Medulla oblongata (tissue), 1 donor: ENCODE measurements around the gene ZNF436.
"Not testable (repeated sequence)": the region's sequence is repeated elsewhere in the genome, so short reads cannot be mapped to it uniquely, and the experiment has no call there.

Experiments
- DNase-seq: peaks from one replicate; pipeline ENCODE4 v3.0.0-alpha.2; 2015; ENCODE audit errors: extremely low spot score

The ZNF436 gene

GRCh38 chr1:23392125-23392855 is 22.7 kb upstream of the ZNF436 start:
- DNase-seq = no peak

- DNase-seq = no peak
Observed at GRCh38 chr1:23389837-23390321, 20.2 kb upstream of the ZNF436 start.

- DNase-seq = no peak
Observed at GRCh38 chr1:23387494-23387893, 17.9 kb upstream of the ZNF436 start.

GRCh38 chr1:23385119-23385621 is 15.5 kb upstream of the ZNF436 start:
- DNase-seq = no peak

- no peak for DNase-seq
Observed at GRCh38 chr1:23384312-23385058, 14.8 kb upstream of the ZNF436 start.

GRCh38 chr1:23383577-23384311 is 14.1 kb upstream of the ZNF436 start:
- DNase-seq = no peak

GRCh38 chr1:23381233-23381885 is 11.7 kb upstream of the ZNF436 start:
- DNase-seq = no peak

GRCh38 chr1:23380719-23381118 is 11.1 kb upstream of the ZNF436 start:
- no peak for DNase-seq

- DNase-seq = not testable (repeated sequence)
Observed at GRCh38 chr1:23380236-23380635, 10.6 kb upstream of the ZNF436 start.

GRCh38 chr1:23376890-23377811 is 7.5 kb upstream of the ZNF436 start:
- no peak for DNase-seq

- DNase-seq = not testable (repeated sequence)
Observed at GRCh38 chr1:23374079-23374735, 4.6 kb upstream of the ZNF436 start.

GRCh38 chr1:23371987-23372880 is 2.6 kb upstream of the ZNF436 start:
- DNase-seq = no peak

- no peak for DNase-seq
Observed at GRCh38 chr1:23370709-23371584, 1.3 kb upstream of the ZNF436 start.

GRCh38 chr1:23370330-23370708 is 683 bp upstream of the ZNF436 start:
- no peak for DNase-seq

- peak; percentile 95 for DNase-seq
Observed at GRCh38 chr1:23368562-23369334, 888 bp downstream of the ZNF436 start.

- peak; percentile 99 for DNase-seq
Observed at GRCh38 chr1:23367791-23368561, 1.7 kb downstream of the ZNF436 start.

- DNase-seq = peak; percentile 10
Observed at GRCh38 chr1:23367451-23367790, 2.2 kb downstream of the ZNF436 start.
